H1 (cell line): ENCODE results near the gene EPS8. TPM values are rescaled to one million over a fixed set of nuclear protein-coding genes. Genes with fewer than 3 reads are reported as not detected.

ENCODE experiments used
- ASH2L ChIP-seq: fragments of 200-600, 300-600 bp; sonication (generic); IDR thresholded peaks from one replicate; pipeline ENCODE4 v1.7.1; 2017; ENCODE audit warnings: low read length
- MAFK ChIP-seq: IDR thresholded peaks from 2 replicates; pipeline ENCODE4 v1.6.1; 2012; ENCODE audit warnings: low read depth, mild to moderate bottlenecking, improper control_type of control experiment, low read length
- NRF1 ChIP-seq: IDR thresholded peaks from 2 replicates; pipeline ENCODE4 v1.6.1; 2011; ENCODE audit warnings: mild to moderate bottlenecking, low read depth, low read length, improper control_type of control experiment
- PHF8 ChIP-seq: fragments of 200-600 bp; sonication (generic); conservative IDR thresholded peaks from 2 replicates; pipeline ENCODE4 v1.7.1; 2012; ENCODE audit warnings: low read depth, mild to moderate bottlenecking, inconsistent platforms, low read length, moderate library complexity
- TCF12 ChIP-seq: IDR thresholded peaks from 2 replicates; pipeline ENCODE4 v1.6.1; 2011; ENCODE audit warnings: low read depth, mild to moderate bottlenecking, low read length
- polyA plus RNA-seq, 7 experiments: library from polyadenylated mRNA; depleted of rRNA in 3 of 7; stranded (reverse) in 5 of 7; unstranded in 2 of 7; fragments of >200 nt in 5 of 7; fragments of 200-250 nt in 2 of 7; gene quantifications; 1 replicate in 5 of 7; 2 replicates in 1 of 7; 4 replicates in 1 of 7; pipeline versions ENCODE4 v1.2.1 to v1.2.3, GENCODE V29; 2011 to 2013; ENCODE audit warnings: missing spikeins in 2 of 7, mixed read lengths in 2 of 7
- total RNA-seq: library from RNA; stranded (reverse); fragmentation: NEBNext Ultra II Directional; extraction: Animal tissue kit (Norgen Biotek cat#: 25700); gene quantifications from 2 replicates; pipeline ENCODE4 v1.2.1, GENCODE V29; 2021
- TF ChIP-seq, protein P1 (sequence below): IDR thresholded peaks from 2 replicates; pipeline ENCODE4 v1.6.1; 2012; ENCODE audit warnings: inconsistent platforms

EPS8 gene
- total and polyA plus RNA-seq, 2 of the 8 experiments (the other 6 are each of a cell fraction or from before 2014, with no cell fraction given) = 3.0 to 4.6 TPM

DNA sequence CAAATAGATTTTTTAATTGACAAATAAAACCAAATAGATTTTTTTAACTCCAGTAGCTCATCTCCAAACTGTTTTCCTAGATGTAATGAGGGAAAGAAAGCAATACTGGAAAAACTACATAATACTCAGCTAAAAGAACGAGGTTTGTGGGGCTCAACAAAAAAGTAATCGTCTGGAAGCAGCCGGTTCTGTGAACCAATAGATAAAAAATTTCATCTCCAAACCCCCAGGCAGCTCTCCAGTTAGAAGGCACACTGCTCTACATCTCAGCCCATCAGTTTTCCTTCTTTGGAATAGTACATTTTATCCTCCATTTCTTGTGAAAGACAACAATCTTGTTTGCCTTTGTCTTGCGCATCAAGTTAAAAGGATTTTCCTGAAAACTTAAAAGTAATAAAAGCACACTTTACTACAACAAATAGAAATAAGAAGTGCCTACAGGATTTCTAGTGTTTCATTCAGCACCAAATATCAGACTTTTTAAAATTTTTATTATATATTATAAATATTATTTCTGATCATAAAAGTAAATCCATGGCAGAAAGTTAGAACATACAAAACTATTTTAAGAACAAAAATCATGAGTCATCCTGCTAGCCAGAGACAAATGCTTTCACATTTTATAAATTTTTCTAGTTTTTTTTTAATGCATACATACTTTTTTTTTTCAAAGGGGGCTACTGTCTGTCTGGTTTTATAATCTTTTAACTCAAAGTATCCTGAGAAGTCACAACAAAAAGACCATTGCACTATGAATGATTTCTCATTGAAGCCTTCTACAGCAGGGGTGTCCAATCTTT, 67.7 kb downstream of the EPS8 start (continued):
- TF ChIP-seq ASH2L = no peak
- TF ChIP-seq TCF12 = no peak
- no peak for TF ChIP-seq PHF8
- no peak for TF ChIP-seq MAFK
- no peak for TF ChIP-seq NRF1
- TF ChIP-seq, protein P1, sequence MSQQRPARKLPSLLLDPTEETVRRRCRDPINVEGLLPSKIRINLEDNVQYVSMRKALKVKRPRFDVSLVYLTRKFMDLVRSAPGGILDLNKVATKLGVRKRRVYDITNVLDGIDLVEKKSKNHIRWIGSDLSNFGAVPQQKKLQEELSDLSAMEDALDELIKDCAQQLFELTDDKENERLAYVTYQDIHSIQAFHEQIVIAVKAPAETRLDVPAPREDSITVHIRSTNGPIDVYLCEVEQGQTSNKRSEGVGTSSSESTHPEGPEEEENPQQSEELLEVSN = no peak
